Peyer's patch (tissue), 4 donors: ENCODE data around the gene KPNA3. TPM values are rescaled to one million over a fixed set of nuclear protein-coding genes. Genes with fewer than 3 reads are reported as not detected.

ENCODE experiments used
- DNase-seq, 3 donors: peaks; one replicate each; pipeline ENCODE4 v3.0.0-alpha.2; 2017 to 2019
- H3K27ac ChIP-seq, 4 donors: fragments of 200-600 bp; sonication (generic); one replicate each; pipeline ENCODE4 v1.5.1; 2016 to 2019
- H3K27me3 ChIP-seq, 2 donors: fragments of 200-600 bp; sonication (generic); one replicate each; pipeline ENCODE4 v1.5.1; 2019
- H3K36me3 ChIP-seq, 3 donors: fragments of 200-600 bp; sonication (generic); one replicate each; pipeline ENCODE4 v1.5.1; 2016 to 2019
- H3K4me1 ChIP-seq, 4 donors: fragments of 200-600 bp; sonication (generic); one replicate each; pipeline ENCODE4 v1.5.1; 2016 to 2019
- H3K4me3 ChIP-seq, 4 donors: fragments of 200-600 bp; sonication (generic); 1 replicate in 3 of 4; 2 replicates in 1 of 4; pipeline ENCODE4 v1.5.1; 2016 to 2019; ENCODE audit warnings: mild to moderate bottlenecking in 1 of 4
- H3K9me3 ChIP-seq, 4 donors: fragments of 200-600 bp; sonication (generic); one replicate each; pipeline ENCODE4 v1.5.1; 2016 to 2019; ENCODE audit warnings: mild to moderate bottlenecking in 1 of 4
- POLR2A ChIP-seq, 2 donors: fragments of 450-650 bp; IDR thresholded peaks; one replicate each; pipeline ENCODE4 v1.5.1; 2017; ENCODE audit warnings: antibody characterized with exemption in 2 of 2, mild to moderate bottlenecking in 2 of 2, moderate library complexity in 2 of 2
- total RNA-seq, 4 donors: library from RNA; depleted of rRNA; stranded (reverse); fragments of >200 nt; gene quantifications; one replicate each; pipeline ENCODE4 v1.1.0, GENCODE V29; 2016
- TF ChIP-seq, protein P1 (sequence below), 6 experiments: fragments of 450-650 bp in 4 of 6; fragments of 200-600 bp in 2 of 6; sonication (generic) in 1 of 6; IDR thresholded peaks; one replicate each; pipeline ENCODE4 v1.5.1; 2017 to 2019; ENCODE audit warnings: antibody characterized with exemption in 6 of 6, mild to moderate bottlenecking in 3 of 6, moderate library complexity in 1 of 6

KPNA3 gene
- total RNA-seq, 4 donors from 2014 or later = 11.5 to 22.9 (median 19.8) TPM

DNA sequence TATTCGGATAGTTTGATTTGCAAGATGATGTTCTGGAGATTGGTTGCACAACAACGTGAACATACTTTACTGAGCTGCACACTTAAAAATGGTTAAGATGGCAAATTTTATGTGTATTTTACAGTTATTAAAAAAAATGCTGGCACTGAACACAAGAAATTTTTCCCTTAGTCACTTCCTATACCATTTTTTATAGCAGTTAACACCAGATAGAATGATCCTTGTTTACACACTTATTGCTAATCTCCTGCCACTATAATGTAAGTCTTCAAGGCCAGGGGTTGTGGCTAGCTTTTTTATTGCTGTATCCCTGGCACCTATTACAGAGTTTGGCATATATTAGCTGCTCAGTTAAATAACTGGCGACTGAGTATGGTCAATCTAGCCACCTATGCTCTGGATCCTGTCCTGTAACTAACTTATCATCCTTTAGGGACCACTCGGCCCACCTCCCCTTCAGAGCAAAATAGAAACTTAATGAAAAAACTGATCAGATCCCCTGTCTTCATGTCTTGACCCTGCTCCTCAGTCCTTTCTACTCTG is 99.2 kb downstream of the KPNA3 start:
- H3K27ac ChIP-seq = no peak overlapping the region
- no peak for DNase-seq
- H3K36me3 ChIP-seq = no peaks in the 10 kb centered on the region
- H3K9me3 ChIP-seq = no peaks in the 10 kb centered on the region
- no peak overlapping the region for H3K4me3 ChIP-seq
- no peaks in the 10 kb centered on the region for H3K27me3 ChIP-seq
- peaks cover 0 to 7% (median 2%) of the 10 kb centered on the region in 4 donors for H3K4me1 ChIP-seq
- TF ChIP-seq, protein P1, sequence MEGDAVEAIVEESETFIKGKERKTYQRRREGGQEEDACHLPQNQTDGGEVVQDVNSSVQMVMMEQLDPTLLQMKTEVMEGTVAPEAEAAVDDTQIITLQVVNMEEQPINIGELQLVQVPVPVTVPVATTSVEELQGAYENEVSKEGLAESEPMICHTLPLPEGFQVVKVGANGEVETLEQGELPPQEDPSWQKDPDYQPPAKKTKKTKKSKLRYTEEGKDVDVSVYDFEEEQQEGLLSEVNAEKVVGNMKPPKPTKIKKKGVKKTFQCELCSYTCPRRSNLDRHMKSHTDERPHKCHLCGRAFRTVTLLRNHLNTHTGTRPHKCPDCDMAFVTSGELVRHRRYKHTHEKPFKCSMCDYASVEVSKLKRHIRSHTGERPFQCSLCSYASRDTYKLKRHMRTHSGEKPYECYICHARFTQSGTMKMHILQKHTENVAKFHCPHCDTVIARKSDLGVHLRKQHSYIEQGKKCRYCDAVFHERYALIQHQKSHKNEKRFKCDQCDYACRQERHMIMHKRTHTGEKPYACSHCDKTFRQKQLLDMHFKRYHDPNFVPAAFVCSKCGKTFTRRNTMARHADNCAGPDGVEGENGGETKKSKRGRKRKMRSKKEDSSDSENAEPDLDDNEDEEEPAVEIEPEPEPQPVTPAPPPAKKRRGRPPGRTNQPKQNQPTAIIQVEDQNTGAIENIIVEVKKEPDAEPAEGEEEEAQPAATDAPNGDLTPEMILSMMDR (IDR thresholded peaks at IDR 0.05) = no peak
- TF ChIP-seq POLR2A (IDR thresholded peaks at IDR 0.05) = no peak

DNA sequence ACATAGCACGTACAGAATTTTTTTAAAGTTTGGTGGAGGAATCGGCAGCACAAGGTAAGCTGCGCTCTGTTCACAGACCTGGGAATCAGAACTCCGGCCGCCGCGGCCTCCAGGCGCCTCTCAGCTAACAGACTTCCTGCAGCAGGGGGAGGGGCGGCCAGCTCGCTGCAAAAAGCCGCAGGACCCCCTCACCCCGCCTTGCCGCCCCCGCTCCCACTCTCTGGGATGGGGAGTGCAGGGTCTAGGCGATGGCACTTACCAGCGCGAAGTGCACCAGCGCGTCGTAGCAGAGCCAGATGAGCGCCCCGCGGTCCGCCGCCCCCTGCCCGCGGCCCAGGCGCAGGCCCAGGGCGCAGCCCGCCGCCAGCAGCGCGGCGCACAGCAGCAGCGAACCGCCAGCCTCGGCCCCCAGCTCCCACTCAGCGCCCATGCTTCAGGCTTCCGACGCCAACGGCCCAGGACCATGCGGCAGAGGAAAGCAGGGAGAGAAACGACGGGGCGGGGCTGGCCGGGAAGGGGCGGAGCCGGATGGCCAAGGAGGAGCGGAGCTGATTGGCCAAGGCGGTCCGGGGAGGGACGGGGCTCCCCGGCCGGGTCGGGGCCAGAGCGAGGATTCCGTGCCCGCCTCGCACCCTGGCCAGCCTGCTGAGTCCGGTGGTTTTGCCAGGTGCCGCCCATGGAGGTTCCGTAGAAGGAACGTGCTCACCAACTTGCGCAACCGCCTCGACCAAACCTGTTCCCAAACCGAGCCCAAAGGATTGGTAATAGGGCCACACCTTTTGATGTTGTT is 101.3 kb downstream of the KPNA3 start, which contains the start of gene EBPL:
TSS of gene EBPL (minus strand) at position 492 of the 790 bp plus-strand sequence. CDS start at position 430, 62 bp downstream.
- no peaks in the 10 kb centered on the region for H3K36me3 ChIP-seq
- TF ChIP-seq POLR2A (IDR thresholded peaks at IDR 0.05) = peak in 1 of 2 donors; percentile 35
- TF ChIP-seq, protein P1 (IDR thresholded peaks at IDR 0.05) = no peak
- peak within 1 kb of the TSS; percentile 52 to 88 (median 80) for H3K27ac ChIP-seq
- no peaks in the 10 kb centered on the region for H3K9me3 ChIP-seq
- H3K4me3 ChIP-seq = peak within 1 kb of the TSS; percentile 79 to 84 (median 80)
- peak; percentile 93 to 97 (median 96) for DNase-seq
- H3K27me3 ChIP-seq = no peaks in the 10 kb centered on the region
- peaks cover 0 to 7% (median 2%) of the 10 kb centered on the region in 4 donors for H3K4me1 ChIP-seq

DNA sequence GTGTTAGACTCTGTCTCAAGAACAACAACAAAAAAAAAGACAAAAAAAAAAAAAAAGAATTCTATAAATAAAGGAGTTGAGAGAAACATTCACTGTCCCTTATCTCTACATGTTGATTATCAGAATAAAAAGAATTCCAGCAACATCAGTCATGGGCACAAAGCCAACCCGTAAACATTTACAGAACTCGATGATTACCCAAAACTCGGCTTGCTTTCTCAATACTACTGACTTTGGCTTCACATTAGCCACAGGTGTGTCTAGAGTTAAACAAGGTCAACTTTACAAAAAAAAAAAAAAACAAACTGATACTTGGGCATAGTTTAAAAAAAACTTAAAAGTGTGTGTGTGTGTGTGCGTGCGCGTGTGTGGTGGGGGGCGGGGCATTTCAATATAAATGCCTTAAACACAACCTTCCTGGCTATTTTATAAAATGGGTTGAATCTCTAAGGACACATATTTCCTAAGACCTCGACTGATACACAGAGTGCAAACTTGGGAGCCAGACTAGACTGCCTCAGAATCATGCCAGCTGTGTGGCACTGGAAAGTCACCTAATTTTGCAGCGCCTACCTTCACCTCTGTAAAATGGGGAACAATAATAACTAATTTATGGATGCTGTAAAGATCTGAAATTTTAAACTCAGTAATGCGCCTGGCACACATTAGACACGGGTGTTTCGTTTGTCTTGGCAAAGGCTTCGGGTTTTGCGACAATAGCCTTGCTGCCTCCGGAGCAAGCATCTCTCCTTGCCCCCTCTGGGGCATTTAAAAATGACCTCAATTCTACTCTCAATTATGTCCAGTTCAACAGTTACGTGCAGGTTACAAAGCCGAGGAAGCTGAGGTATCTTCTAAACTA is 102.1 kb downstream of the KPNA3 start:
- peaks cover 0 to 7% (median 2%) of the 10 kb centered on the region in 4 donors for H3K4me1 ChIP-seq
- peak overlapping the region; percentile 79 to 84 (median 80) for H3K4me3 ChIP-seq
- DNase-seq = no peak
- H3K27me3 ChIP-seq = no peaks in the 10 kb centered on the region
- H3K9me3 ChIP-seq = no peaks in the 10 kb centered on the region
- TF ChIP-seq, protein P1 (IDR thresholded peaks at IDR 0.05) = no peak
- TF ChIP-seq POLR2A (IDR thresholded peaks at IDR 0.05) = no peak
- peak overlapping the region in 2 of 4 donors; percentile 82 to 88 for H3K27ac ChIP-seq
- H3K36me3 ChIP-seq = no peaks in the 10 kb centered on the region

DNA sequence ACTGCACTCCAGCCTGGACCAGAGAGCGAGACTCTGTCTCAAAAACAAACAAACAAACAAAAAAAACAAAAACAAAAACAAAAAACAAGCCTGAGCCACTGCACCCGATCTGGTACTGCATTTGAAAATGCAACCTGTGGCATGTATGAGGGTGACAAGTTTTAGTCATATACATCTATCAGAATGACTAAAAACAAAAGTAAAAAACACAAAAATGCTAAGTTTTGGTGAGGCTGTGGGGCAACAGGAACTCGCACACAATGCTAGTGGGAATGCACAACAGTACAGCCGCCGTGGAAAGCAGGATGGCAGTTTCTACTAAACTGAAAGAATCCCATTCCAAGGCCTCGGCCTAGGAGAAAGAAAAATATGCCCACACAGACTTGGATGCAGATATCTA is 109.0 kb downstream of the KPNA3 start:
- Histone ChIP-seq H3K4me3 (no peak overlapping the region), H3K27ac (no peak overlapping the region), H3K36me3 (no peaks in the 10 kb centered on the region), H3K9me3 (no peaks in the 10 kb centered on the region), H3K27me3 (no peaks in the 10 kb centered on the region), H3K4me1 (no peaks in the 10 kb centered on the region)
- TF ChIP-seq POLR2A (IDR thresholded peaks at IDR 0.05) = no peak
- TF ChIP-seq, protein P1 (IDR thresholded peaks at IDR 0.05) = no peak
- no peak for DNase-seq

DNA sequence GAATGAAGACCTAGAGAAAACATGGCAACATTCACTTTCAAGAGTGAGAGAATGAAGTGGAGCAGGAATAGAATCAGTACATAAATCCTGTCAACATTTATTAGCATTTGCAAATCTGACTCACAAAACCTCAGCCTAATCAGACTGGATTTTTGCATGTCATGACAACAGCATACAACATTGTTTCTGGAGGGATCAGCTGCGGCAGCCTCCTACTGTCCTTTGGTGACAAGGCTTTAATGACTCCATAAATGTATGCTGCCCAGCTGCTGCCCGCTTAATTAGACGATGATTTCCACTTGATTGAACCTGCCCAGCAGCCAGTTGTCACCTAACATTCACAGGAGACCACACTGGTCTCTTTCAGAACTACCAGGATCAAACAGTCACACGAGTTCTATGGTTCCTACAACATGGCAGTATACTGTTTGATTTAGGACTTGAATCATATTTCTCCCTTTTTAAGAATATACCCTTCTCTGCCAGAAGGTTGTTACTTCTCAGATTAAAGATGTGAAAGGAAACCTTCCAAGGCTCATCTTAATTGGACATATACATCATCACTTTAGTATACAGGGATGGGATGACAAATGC is 110.5 kb downstream of the KPNA3 start:
- Histone ChIP-seq H3K4me1 (no peaks in the 10 kb centered on the region), H3K27me3 (no peaks in the 10 kb centered on the region), H3K9me3 (no peaks in the 10 kb centered on the region), H3K4me3 (no peak overlapping the region), H3K27ac (no peak overlapping the region), H3K36me3 (no peaks in the 10 kb centered on the region)
- TF ChIP-seq, protein P1 (IDR thresholded peaks at IDR 0.05) = no peak
- no peak for TF ChIP-seq POLR2A (IDR thresholded peaks at IDR 0.05)
- DNase-seq = no peak
